GM19467 (cell line): Measurements from ENCODE around the gene PALB2.
"Not testable (repeated sequence)": the region's sequence is repeated elsewhere in the genome, so short reads cannot be mapped to it uniquely, and the experiment has no call there.

ENCODE experiments used
- ATAC-seq: cut with Tn5 transposase; IDR thresholded peaks from one replicate; pipeline ENCODE4 v1.9.1; 2021; ENCODE audit warnings: mild to moderate bottlenecking, moderate library complexity; ENCODE audit not compliant: unreplicated experiment

Gene PALB2

DNA sequence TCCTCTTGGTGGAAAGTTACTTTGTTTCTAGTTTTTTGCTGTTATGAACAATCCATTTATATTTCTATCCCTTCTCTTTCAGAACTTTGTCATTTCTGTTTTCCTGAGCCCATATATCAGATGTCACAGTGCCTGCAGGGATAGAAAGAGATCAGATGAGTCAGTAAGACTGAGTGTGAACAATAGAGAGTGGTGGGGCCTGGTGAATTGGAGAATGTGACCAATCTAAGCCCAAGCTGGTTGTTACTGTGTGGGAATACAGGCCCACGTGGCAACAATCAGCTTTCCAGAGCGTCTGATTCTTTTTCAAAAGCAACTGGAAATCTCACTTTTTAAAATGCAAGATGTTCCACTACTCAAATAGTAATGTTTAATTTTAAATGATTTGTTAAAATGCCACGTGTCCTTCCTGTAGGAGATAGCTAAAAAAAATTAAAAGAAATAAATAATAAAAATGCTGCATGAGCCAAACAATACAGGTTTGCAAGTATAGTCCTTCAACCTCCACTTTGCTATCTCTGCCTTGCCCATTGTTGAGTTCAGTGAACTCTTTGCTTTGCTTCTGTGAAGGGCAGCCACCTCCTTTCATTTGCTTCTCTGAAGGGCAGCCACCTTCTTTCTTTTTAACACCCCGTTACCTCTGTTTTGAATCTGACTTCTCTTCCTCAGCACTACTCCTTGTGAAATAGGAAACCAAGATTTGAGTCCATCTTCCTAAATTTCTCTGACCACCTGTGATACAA is 9.7 kb upstream of the PALB2 start:
- ATAC-seq: no peak

DNA sequence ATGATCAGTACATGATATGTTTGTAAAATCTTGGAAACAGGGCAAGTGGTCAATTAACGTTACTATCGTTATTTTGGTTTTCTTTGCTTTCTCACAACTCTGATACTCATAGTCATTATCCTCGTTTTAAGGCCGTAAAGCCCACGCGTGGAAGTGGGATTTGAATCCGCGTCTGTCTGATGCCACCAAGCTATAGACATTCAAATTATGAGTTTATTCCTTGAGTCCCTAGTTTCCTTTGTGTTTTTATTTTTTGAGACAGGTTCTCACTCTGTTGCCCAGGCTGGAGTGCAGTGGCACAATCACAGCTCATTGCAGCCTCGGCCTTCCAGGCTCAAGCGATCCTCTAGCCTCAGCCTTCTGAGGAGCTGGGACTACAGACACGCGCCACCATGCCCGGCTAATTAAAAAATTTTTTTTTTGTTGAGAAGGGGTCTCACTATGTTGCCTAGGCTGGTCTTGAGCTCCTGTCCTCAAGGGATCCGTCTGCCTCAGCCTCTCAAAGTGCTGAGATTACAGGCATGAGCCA is 1.2 kb upstream of the PALB2 start:
- ATAC-seq: no peak

GRCh38 chr16:23640615-23640930 is 537 bp downstream of the PALB2 start:
- ATAC-seq: no peak

DNA sequence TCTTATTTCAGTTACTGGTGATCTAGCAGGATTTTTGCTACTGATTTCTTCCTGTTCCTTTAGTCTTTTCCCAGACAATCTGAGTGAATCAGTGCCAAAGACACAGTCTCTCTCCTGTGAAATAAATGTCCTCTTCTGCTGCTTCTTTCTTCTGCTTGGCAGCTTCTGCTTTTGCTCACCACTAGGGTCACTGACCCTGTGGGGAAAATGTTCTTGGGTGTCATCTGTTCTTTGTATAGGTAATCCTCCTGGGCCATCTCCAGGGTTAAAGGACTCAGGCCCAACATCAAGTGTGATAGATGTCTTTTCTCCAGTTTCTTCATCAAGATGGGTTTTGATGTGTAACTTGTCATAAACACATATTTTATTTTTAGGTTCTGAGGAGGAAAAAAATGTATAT is 5.2 kb downstream of the PALB2 start:
- ATAC-seq: no peak

DNA sequence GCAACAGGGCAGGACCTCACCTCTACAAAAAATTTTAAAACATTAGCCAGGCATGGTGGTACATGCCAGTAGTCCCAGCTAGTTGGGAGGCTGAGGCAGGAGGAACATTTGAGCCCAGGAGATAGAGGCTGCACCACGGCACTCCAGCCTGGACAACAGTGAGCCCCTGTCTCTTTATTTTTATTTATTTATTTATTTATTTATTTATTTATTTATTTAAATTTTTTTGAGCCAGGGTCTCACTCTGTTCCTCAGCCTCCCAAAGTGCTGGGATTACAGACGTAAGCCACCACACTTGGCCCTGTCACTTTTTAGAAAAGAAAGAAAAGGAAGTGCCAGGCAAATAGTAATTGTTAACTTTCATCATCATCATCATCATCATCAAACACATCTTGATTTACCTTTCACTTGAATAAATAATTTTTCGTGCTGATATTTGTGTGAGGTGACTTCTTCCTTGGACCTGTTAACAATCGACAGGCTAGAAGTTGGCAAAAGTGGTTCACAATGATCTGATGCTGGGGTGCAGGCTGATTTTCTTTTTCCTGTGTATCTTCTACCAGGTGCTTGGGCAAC is 6.6 kb downstream of the PALB2 start:
- ATAC-seq: no peak

DNA sequence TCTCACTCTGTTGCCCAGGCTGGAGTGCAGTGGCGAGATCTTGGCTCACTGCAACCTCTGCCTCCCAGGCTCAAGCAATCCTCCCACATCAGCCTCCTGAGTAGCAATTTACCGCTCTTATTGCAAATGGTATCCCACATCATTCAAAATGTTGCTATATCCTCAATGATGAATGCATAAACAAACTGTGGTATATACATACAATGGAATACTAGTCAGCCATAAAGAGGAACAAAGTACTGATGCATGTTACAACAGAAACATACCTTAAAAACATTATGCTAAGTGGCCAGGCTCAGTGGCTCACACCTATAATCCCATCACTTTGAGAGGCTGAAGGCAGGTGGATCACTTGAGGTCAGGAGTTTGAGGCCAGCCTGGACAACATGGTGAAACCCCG is 9.2 kb downstream of the PALB2 start:
- ATAC-seq: not testable (repeated sequence)

GRCh38 chr16:23629516-23629915 is 11.6 kb downstream of the PALB2 start:
- no peak for ATAC-seq

DNA sequence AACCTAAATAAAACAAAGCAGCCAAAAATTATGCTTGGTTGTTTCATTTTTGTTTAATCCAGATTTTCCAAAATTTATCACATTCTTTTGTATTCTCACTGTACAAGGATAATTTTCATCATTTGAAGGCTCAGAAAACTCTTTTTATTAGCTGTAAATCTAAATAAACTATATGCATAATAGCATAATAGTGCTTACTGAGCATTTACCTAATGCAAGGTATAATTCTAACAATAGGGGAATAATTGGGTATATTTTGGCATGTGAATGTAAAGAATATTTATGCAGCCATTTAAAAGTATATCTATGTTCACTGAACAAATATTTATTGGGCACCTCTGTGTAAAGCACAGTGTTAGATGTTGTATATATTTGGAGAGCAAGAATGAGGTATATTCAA is 17.0 kb downstream of the PALB2 start:
- no peak for ATAC-seq

- no peak for ATAC-seq
Measured at GRCh38 chr16:23615805-23616204, 25.3 kb downstream of the PALB2 start.

DNA sequence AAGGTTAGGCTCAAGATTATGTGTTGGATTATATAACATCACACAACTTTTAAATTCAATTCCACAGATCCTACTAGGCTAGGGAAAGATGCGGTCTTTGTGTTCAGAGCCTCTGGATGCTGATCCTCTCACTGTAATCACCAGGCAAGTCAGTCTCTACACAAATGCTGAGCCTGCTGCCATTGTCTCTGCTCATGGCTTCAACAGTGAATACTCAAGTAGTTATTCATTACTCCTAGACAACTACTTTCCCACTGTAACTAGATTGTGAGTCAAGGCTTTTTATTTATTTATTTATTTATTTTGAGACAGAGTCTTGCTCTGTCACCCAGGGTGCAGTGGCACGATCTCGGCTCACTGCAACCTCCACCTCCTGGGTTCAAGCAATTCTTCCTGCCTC is 29.2 kb downstream of the PALB2 start:
- ATAC-seq: no peak

GRCh38 chr16:23610905-23611304 is 30.2 kb downstream of the PALB2 start:
- ATAC-seq: not testable (repeated sequence)

- ATAC-seq: no peak
Measured at GRCh38 chr16:23609929-23610328, 31.2 kb downstream of the PALB2 start.

GRCh38 chr16:23608194-23608593 is 32.9 kb downstream of the PALB2 start:
- ATAC-seq: no peak

DNA sequence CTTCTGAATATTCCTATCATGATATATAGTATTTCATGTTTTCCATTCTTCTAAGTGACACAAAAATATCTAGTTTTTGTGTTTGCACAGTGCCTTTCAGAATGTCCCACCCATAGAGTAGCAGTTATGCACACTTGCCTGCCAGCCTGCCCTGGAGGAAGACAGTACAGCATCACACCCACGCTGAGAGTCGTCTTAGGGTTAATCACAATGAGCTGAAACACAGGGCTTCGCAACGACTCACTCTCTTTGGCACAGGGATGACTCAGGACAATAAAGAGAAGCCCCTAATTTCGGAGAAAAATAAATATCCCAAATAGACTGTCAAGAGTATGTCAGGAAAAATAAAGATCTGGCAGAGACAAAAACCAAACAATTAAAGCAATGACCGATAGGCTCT is 33.4 kb downstream of the PALB2 start:
- no peak for ATAC-seq

DNA sequence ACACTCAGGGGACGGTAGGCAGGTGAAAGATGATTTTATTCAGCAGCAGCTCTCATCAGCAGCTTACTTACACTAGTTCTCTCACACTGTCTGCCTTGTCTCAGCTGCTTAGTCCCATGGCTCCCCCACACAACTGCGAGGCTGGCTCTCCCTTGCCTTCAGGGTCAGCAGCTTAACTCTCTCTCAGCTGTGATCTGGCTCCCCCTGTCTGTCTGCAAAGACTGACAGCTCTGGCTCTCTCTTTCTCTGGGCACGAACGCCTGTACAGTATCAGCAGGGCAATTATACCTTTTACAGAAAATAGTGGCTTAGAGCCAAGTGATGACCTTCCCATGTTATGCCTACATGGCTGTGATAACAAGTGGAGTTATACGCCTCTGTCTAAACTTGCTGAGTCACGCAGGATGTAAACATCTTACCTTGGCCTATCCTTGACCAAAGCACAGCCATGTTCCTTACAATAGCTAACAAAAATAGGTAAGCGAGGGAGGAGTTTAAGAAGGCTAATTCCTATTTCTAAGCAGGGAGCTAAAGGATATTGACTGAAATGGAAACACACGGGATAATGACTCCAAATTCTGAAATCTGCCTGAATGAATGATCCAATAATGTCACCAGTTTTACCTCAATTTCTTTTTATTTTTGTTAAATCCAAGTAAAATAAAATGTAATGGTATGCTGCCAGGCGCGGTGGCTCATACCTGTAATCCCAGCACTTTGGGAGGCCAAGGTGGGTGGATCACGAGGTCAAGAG is 43.9 kb downstream of the PALB2 start:
- peak; percentile 32 for ATAC-seq

- peak; percentile 81 for ATAC-seq
Measured at GRCh38 chr16:23595951-23596720, 45.0 kb downstream of the PALB2 start, which contains the start of gene NDUFAB1. TSS of gene NDUFAB1 (minus strand) at chr16:23596316. CDS start at chr16:23596290, 26 bp downstream.

DNA sequence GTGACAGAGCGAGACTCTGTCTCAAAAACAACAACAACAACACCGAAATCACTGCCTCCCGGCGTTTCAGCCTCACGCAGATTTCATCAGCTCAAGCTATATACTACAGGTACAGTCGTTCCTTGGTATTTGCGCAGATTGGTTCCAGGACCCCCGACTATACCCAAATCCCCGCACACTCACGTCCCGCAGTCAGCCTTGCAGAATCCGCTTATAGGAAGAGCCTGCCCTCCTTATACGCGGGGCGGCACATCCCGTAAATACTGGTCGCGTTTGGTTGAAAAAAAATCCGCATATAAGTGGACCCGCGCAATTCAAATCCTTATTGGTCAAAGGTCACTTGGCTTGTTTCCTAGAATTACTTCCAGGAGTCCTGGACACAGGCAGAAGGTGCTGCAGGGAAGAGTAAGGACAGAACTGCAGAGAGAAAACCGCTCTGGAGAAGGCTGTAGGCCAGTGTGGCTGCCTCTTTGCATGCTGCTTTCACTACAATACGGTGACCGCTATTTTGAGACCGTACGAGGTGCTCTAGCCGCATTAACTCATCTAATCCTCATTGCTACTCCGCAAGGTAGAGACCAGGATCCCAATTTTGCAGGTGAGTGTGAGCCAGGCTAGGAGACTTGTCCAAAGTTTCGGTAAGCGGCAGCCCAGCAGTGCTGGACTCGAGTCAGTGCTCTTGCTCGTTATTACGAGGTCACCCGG is 45.7 kb downstream of the PALB2 start:
- ATAC-seq: no peak

- ATAC-seq: no peak
Measured at GRCh38 chr16:23594186-23594585, 46.9 kb downstream of the PALB2 start.

DNA sequence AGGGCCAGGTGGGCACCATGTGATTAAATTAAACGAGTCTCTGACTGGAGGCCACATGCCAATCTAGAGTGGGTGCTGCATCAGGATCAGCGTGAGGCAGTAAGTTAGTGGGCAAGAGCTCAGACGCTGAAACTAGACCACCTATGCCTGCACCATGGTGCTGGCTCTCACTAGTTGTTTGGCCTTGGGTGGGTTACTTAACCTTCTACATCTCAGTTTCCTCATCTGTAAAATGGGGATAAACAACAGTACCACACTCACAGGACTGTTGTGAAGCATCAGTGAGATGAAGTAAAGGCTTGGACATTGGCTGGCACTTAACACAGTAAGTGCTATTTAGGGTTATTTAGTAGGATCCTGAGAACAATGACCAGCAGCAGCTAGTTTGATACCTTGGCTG is 50.9 kb downstream of the PALB2 start:
- ATAC-seq: no peak

- no peak for ATAC-seq
Measured at GRCh38 chr16:23587726-23588125, 53.4 kb downstream of the PALB2 start.
